Ishikawa (cell line): Measurements from ENCODE around the gene PTPRM.

ENCODE experiments used
- EP300 ChIP-seq: IDR thresholded peaks from 2 replicates; pipeline ENCODE4 v1.6.1; 2012; ENCODE audit warnings: borderline replicate concordance
- MAX ChIP-seq: IDR thresholded peaks from 2 replicates; pipeline ENCODE4 v1.6.1; 2012

- no peak for TF ChIP-seq EP300
- TF ChIP-seq MAX, result no peak
Observed at GRCh38 chr18:7870855-7871254, 303.7 kb downstream of the PTPRM start.
